GM19467 (cell line): Measurements from ENCODE around the gene ARHGEF35.
"Not testable (repeated sequence)": the region's sequence is repeated elsewhere in the genome, so short reads cannot be mapped to it uniquely, and the experiment has no call there.

ENCODE experiments used
- ATAC-seq: cut with Tn5 transposase; IDR thresholded peaks from one replicate; pipeline ENCODE4 v1.9.1; 2021; ENCODE audit warnings: mild to moderate bottlenecking, moderate library complexity; ENCODE audit not compliant: unreplicated experiment

ARHGEF35 gene

DNA sequence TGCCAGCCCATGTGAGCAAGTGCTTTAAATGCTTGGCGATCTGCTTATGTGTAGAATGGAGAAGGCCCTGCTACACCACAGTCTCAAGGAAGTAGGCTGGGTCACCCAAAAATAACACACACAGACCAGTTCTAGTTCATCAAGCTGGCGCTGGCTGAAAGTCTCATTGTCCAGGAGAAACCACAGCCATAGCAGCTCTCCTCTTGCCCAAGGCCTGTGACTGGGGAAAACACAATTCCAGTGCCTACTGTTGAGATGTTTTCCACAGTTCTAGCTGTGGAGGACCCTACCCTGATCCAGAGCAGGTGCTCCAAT, 16.5 kb downstream of the ARHGEF35 start:
- ATAC-seq: not testable (repeated sequence)

GRCh38 chr7:144178380-144179164, 17.1 kb downstream of the ARHGEF35 start:
- ATAC-seq: peak; percentile 97

GRCh38 chr7:144174613-144175012, 21.0 kb downstream of the ARHGEF35 start:
- no peak for ATAC-seq

DNA sequence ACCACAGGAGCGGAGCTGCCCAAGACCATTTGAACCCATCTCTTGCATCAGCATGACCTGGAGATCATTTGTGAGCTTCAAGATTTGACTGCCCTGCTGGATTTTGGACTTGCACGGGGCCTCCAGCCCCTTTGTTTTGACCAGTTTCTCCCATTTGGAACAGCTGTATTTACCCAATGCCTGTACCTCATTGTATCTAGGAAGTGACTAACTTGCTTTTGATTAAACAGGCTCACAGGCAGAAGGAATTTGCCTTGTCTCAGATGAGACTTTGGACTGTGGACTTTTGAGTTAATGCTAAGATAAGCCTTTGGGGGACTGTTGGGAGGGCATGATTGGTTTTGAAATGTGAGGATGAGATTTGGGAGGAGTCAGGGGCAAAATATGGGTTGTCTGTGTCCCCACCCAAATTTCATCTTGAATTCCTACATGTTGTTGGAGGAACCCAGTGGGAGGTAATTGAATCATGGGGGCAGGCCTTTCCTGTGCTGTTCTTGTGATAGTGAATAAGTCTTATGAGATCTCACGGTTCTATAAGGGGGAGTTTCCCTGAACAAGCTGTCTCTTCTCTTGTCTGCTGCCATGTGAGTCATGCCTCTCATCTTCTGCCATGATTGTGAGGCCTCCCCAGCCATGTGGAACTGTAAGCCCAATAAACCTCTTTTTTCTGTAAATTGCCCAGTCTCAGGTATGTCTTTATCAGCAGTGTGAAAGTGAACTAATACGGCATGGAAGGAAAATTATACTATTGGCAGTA, 23.9 kb downstream of the ARHGEF35 start:
- ATAC-seq: not testable (repeated sequence)

- no peak for ATAC-seq
Measured at GRCh38 chr7:144164784-144165183, 30.8 kb downstream of the ARHGEF35 start.

DNA sequence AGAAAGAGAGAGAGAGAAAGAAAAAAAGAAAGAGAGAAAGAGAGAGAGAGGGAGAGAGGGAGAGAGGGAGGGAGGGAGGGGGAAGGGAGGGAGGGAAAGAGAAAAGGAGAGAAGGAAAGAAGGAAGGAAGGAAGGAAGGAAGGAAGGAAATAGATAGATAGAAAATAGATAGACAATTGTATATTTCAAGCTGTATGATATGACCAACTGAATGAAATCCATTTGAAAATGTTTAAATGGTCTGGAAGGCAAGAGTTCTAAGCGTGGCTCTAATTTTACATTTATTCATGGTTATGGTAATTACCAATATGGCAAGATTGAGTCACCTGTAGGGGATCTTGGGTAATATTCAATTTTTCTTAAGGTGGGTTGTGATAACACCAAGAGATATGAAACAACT, 36.8 kb downstream of the ARHGEF35 start:
- no peak for ATAC-seq

GRCh38 chr7:144148224-144148827, 47.3 kb downstream of the ARHGEF35 start:
- ATAC-seq: no peak

- no peak for ATAC-seq
Measured at GRCh38 chr7:144144426-144144825, 51.2 kb downstream of the ARHGEF35 start.

DNA sequence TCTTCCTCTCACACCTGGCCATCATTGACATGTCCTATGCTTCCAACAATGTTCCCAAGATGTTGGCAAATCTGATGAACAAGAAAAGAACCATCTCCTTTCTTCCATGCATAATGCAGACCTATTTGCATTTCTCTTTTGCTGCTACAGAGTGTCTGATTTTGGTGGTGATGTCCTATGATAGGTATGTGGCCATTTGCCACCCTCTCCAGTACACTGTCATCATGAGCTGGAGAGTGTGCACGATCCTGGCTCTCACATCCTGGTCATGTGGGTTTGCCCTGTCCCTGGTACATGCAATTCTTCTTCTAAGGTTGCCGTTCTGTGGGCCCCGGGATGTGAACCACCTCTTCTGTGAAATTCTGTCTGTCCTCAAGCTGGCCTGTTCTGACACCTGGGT, 53.4 kb downstream of the ARHGEF35 start:
- ATAC-seq: no peak

DNA sequence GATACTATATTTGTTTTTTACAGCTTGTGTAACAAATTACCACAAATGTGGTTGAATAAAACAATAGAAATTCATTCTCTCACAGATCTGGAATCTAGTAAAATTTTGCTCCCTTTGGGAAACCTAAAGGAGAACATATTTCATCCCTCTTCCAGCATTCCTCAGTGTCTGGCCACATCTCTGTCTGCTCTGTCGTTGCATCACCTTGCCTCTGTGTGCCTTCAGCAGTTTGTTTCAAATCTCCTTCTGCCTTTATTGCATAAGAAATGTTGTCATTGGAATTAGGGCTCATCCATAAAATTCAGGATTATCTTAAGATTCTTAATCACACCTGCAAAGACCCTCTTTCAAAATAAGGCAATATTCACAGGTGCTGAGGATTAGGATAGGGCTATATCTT, 58.1 kb downstream of the ARHGEF35 start:
- ATAC-seq: no peak
